Thoracic aorta (tissue), 2 donors: ENCODE measurements around the gene RAET1G. TPM values are rescaled to one million over a fixed set of nuclear protein-coding genes. Genes with fewer than 3 reads are reported as not detected.

Source experiments
- ATAC-seq: fragments of 150-250 bp; one replicate; pipeline ENCODE4 v1.8.0; 2017; ENCODE audit warnings: low read depth; ENCODE audit not compliant: insufficient number of reproducible peaks, low FRiP score
- DNase-seq: peaks from one replicate; pipeline ENCODE4 v3.0.0-alpha.2; 2020; ENCODE audit warnings: low spot score
- H3K27ac ChIP-seq, 2 donors: fragments of 200-600 bp; sonication (generic); 1 replicate in 1 of 2; 2 replicates in 1 of 2; pipeline ENCODE4 v1.5.1; 2016; ENCODE audit warnings: mild to moderate bottlenecking in 2 of 2, moderate library complexity in 2 of 2
- H3K27me3 ChIP-seq: fragments of 200-600 bp; sonication (generic); replicated peaks from 2 replicates; pipeline ENCODE4 v1.6.0; 2016; ENCODE audit warnings: mild to moderate bottlenecking; ENCODE audit not compliant: insufficient read depth
- H3K36me3 ChIP-seq: fragments of 200-600 bp; sonication (generic); one replicate; pipeline ENCODE4 v1.5.1; 2016
- H3K4me1 ChIP-seq, 2 donors: fragments of 200-600 bp; sonication (generic); 1 replicate in 1 of 2; 2 replicates in 1 of 2; pipeline versions ENCODE4 v1.5.1 to v1.6.0; 2016; ENCODE audit warnings: low read depth in 2 of 2, mild to moderate bottlenecking in 1 of 2; ENCODE audit not compliant: control insufficient read depth in 1 of 2
- H3K4me3 ChIP-seq: fragments of 200-600 bp; sonication (generic); 2 replicates; pipeline ENCODE4 v1.5.1; 2016; ENCODE audit warnings: mild to moderate bottlenecking
- H3K9me3 ChIP-seq: fragments of 200-600 bp; sonication (generic); 2 replicates; pipeline ENCODE4 v1.5.1; 2016
- total RNA-seq, 2 donors: library from RNA; depleted of rRNA; stranded (reverse); fragments of >200 nt; gene quantifications; one replicate each; pipeline versions ENCODE4 v1.1.0 to v1.2.3, GENCODE V29; 2016
- TF ChIP-seq, protein P1 (sequence below): fragments of 200-600 bp; sonication (generic); IDR thresholded peaks from one replicate; pipeline ENCODE4 v1.5.1; 2019; ENCODE audit warnings: antibody characterized with exemption

The RAET1G gene
- total RNA-seq, 2 donors from 2014 or later: not detected

DNA sequence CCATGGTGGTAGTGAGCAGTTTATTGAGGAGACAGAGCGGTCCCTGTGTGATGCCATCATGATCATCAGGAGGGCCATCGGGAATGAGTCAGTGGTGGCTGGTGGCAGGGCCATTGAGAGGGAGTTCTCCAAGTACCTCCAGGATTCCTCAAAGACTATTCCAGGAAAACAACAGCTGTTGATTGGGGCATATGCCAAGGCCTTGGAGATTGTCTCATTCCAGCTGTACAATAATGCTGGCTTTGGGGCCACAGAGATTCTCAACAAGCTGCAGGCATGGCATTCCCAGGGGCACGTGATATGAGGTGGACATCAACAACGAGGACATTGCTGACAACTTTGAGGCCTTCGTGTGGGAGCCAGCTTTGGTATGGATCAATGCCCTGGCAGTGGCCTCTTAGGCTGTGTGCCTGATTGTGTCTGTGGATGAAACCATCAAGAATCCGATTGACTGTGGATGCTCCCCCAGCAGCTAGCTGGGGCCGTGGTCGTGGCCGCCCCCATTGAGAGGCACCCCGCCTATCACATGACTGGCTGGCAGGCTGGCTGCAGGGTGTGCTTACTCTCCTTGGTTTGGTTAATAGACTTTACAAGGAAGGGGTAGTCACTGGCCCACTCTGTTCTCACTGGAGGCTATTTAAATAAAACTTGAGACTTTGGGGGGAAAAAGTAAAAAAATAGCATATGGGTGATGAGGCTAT lies 41.7 kb downstream of the RAET1G start:
- TF ChIP-seq, protein P1, sequence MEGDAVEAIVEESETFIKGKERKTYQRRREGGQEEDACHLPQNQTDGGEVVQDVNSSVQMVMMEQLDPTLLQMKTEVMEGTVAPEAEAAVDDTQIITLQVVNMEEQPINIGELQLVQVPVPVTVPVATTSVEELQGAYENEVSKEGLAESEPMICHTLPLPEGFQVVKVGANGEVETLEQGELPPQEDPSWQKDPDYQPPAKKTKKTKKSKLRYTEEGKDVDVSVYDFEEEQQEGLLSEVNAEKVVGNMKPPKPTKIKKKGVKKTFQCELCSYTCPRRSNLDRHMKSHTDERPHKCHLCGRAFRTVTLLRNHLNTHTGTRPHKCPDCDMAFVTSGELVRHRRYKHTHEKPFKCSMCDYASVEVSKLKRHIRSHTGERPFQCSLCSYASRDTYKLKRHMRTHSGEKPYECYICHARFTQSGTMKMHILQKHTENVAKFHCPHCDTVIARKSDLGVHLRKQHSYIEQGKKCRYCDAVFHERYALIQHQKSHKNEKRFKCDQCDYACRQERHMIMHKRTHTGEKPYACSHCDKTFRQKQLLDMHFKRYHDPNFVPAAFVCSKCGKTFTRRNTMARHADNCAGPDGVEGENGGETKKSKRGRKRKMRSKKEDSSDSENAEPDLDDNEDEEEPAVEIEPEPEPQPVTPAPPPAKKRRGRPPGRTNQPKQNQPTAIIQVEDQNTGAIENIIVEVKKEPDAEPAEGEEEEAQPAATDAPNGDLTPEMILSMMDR: no peak
- peaks cover 0 to 10% of the 10 kb centered on the region in 2 donors for H3K4me1 ChIP-seq
- H3K36me3 ChIP-seq: no peaks in the 10 kb centered on the region
- no peaks in the 10 kb centered on the region for H3K27me3 ChIP-seq
- DNase-seq (no peak), ATAC-seq (no peak)
- no peak overlapping the region for H3K27ac ChIP-seq
- H3K4me3 ChIP-seq: no peak overlapping the region
- H3K9me3 ChIP-seq: no peaks in the 10 kb centered on the region

DNA sequence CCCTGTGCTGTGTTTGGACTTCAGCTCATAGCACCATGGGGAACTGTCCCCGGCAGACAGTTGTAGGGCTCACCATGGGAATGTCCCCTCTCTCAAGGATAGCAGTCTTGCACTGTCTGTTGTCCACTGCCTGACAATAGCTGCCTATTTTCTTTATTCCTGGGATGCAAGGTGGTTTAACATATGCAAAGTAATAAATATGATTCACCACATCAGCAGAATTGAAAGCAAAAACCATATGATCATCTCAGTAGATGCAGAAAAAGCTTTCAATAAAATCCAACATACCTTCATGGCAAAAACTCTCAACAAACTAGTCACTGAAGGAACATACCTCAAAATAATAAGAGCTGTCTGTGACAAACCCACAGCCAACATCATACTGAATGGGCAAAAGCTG lies 45.3 kb downstream of the RAET1G start:
- H3K4me3 ChIP-seq: no peak overlapping the region
- no peak overlapping the region for H3K27ac ChIP-seq
- no peak for DNase-seq
- ATAC-seq: no peak
- no peaks in the 10 kb centered on the region for H3K4me1 ChIP-seq
- TF ChIP-seq, protein P1: no peak
- no peaks in the 10 kb centered on the region for H3K36me3 ChIP-seq
- H3K27me3 ChIP-seq: no peaks in the 10 kb centered on the region
- no peaks in the 10 kb centered on the region for H3K9me3 ChIP-seq

DNA sequence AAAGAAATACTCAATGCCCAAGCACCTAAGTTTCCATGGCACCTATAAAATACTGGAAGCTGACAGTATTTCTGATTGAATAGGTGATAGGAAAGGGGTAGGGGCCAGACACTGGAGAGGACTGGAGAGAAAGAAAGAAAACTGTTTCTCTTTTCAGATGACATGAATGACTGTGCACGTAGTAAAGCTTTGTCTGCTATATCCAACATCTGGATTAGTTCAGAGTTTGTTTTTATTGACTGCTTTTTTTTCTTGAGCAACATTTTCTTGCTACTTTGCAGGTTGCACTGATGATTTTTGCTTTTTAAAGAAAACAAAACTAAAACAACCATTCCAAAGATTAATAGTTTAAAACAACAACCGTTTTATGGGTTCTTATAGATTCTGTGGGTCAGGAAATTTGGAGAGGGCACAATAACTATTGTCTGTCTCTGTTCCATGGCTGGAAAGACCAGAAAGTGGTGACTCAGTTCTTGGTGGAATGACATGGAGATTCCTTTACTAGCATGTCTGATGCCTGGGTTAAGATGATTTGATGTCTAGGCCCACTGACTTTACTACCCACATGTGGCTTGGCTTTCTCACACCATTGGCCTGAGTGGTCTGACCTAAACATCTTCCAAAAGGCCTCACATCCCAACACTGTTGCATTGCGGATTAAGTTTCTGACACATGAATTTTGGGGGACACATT lies 46.5 kb downstream of the RAET1G start:
- ATAC-seq: no peak
- H3K4me3 ChIP-seq: no peak overlapping the region
- no peaks in the 10 kb centered on the region for H3K36me3 ChIP-seq
- no peak overlapping the region for H3K27ac ChIP-seq
- DNase-seq: no peak
- TF ChIP-seq, protein P1: no peak
- H3K4me1 ChIP-seq: no peaks in the 10 kb centered on the region
- H3K9me3 ChIP-seq: no peaks in the 10 kb centered on the region
- H3K27me3 ChIP-seq: no peaks in the 10 kb centered on the region

DNA sequence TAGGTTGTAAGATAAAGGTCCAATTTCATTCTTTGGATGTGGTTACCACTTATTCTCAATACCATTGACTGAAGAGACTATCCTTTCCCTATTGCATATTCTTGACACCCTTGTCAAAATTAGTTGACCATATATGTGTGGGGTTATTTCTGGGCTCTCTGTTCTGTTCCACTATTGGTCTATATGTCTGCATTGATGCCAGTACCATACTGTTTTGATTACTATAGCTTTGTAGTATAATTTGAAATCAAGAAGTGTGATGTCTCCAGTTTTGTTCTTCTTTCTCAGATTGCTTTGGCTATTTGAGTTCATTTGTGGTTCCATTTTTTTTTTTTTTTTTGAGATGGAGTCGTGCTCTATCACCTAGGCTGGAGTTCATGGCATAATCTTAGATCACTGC lies 50.7 kb downstream of the RAET1G start:
- TF ChIP-seq, protein P1: no peak
- Histone ChIP-seq H3K4me3 (no peak overlapping the region), H3K36me3 (no peaks in the 10 kb centered on the region), H3K27me3 (no peaks in the 10 kb centered on the region), H3K27ac (no peak overlapping the region), H3K4me1 (no peaks in the 10 kb centered on the region), H3K9me3 (no peaks in the 10 kb centered on the region)
- no peak for DNase-seq
- no peak for ATAC-seq

DNA sequence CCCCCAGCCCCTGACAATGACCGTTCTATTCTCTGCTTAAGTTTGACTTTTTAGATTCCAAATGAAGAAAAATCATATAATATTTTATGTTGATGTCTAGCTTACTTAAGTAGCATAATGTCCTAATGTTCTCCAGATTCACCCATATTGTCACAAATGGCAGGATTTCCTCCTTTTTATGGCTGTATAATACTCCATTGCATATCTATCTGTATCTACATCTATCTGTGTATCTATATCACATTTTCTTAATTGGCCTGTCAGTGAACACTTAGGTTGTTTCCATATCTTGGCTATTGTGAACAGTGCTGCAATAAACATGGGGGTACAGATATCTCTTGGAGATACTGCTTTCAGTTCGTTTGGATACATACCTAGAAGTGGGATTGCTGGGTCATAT lies 51.7 kb downstream of the RAET1G start:
- no peak overlapping the region for H3K4me3 ChIP-seq
- TF ChIP-seq, protein P1: no peak
- no peaks in the 10 kb centered on the region for H3K36me3 ChIP-seq
- no peak for ATAC-seq
- DNase-seq: no peak
- no peaks in the 10 kb centered on the region for H3K4me1 ChIP-seq
- H3K27me3 ChIP-seq: no peaks in the 10 kb centered on the region
- H3K27ac ChIP-seq: no peak overlapping the region
- no peaks in the 10 kb centered on the region for H3K9me3 ChIP-seq
